Amniotic stem cell (primary cell): Measurements from ENCODE around the gene RALGDS.

Source experiments
- DNase-seq: peaks from one replicate; lab custom pipeline; 2025; lab: John Stamatoyannopoulos, UW

RALGDS gene

GRCh38 chr9:133051281-133051900, 69.6 kb downstream of the RALGDS start:
- DNase-seq: no peak

- no peak for DNase-seq
These were observed 70.3 kb downstream of the RALGDS start for GRCh38 chr9:133050781-133051180.

- DNase-seq: no peak
These were observed 70.9 kb downstream of the RALGDS start for GRCh38 chr9:133050142-133050541.

DNA sequence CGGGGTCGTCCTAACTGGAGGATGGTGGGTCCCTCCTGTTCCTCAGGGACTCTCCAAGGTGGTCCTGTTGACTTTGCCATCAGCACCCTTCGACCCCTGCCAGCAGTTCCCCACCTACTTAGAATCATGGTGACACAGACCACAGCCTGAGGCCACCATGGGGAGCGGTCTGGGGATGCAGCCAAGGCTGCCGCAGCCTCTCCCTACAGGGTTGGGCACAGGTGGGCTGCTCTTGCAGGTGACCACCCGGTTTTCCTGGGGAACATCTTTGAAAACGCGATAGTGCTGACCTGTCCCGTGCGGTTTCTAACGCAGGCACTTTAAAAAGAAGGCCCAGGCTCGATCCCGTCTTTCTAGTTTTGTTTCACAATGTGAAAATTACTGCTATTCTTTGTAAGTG, 72.0 kb downstream of the RALGDS start:
- DNase-seq: no peak

- DNase-seq: no peak
These were observed 72.4 kb downstream of the RALGDS start for GRCh38 chr9:133048595-133048994.
